ENCODE measurements around the gene ZNF682. TPM values are rescaled to one million over a fixed set of nuclear protein-coding genes. Genes with fewer than 3 reads are reported as not detected.
"Not testable (repeated sequence)": the region's sequence is repeated elsewhere in the genome, so short reads cannot be mapped to it uniquely, and the experiment has no call there.

ZNF682 gene
- total RNA-seq, 2 donors from 2014 or later = 28.5 to 29.3 TPM

DNA sequence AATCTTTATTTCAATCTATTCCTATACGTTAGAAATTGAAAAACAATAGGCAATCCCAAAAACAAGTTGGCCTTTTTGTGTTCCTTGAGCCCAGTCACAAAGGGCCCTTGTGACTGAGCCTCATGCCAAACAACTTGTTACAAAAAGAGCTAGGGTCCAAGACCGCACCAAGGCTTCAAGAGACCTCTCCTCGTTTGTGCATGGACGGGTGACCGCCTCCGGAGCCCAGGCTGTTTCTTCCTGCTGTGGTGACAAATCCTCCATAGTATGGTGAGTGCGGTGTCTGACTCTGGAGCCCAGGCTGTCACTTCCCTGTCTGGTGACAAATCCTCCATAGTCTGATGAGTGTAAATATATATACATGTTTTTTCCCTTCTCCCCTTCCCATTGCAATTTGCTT, 74.9 kb downstream of the ZNF682 start:
- Histone ChIP-seq H3K4me3 (ENCODE audit: low read length) (no peak overlapping the region), H3K9ac (ENCODE audit: extremely low read depth, low read length, poor library complexity, severe bottlenecking) (no peak overlapping the region), H3K27ac (ENCODE audit: low read depth, low read length) (no peak overlapping the region), H3K36me3 (ENCODE audit: control insufficient read depth, insufficient read depth, low read length) (no peaks in the 10 kb centered on the region), H3K4me1 (ENCODE audit: control insufficient read depth, insufficient read depth, low read length) (no peaks in the 10 kb centered on the region), H3K9me3 (ENCODE audit: control insufficient read depth, low read length) (peaks cover 69% of the 10 kb centered on the region), H3K27me3 (ENCODE audit: control insufficient read depth, insufficient read depth, low read length, poor library complexity, severe bottlenecking) (no peaks in the 10 kb centered on the region)
- peaks cover 2% of the 10 kb centered on the region for H3K36me3 Mint-ChIP-seq (ENCODE audit: low read depth)
- no peaks in the 10 kb centered on the region for H3K27me3 Mint-ChIP-seq (ENCODE audit: insufficient read depth)
- H3K9me3 Mint-ChIP-seq = peaks cover 74% of the 10 kb centered on the region
- 77 to 79% methylated on average over 1 to 7 of the region's 7 CpGs for WGBS, 2 experiments (ENCODE audit: insufficient coverage in 1 of 2, insufficient read length in 1 of 2)
- H3K4me1 Mint-ChIP-seq = peaks cover 5% of the 10 kb centered on the region
- DNase-seq = no peak
- no peak overlapping the region for H3K4me3 Mint-ChIP-seq
- H3K27ac Mint-ChIP-seq = no peak overlapping the region
- TF ChIP-seq, protein P1, sequence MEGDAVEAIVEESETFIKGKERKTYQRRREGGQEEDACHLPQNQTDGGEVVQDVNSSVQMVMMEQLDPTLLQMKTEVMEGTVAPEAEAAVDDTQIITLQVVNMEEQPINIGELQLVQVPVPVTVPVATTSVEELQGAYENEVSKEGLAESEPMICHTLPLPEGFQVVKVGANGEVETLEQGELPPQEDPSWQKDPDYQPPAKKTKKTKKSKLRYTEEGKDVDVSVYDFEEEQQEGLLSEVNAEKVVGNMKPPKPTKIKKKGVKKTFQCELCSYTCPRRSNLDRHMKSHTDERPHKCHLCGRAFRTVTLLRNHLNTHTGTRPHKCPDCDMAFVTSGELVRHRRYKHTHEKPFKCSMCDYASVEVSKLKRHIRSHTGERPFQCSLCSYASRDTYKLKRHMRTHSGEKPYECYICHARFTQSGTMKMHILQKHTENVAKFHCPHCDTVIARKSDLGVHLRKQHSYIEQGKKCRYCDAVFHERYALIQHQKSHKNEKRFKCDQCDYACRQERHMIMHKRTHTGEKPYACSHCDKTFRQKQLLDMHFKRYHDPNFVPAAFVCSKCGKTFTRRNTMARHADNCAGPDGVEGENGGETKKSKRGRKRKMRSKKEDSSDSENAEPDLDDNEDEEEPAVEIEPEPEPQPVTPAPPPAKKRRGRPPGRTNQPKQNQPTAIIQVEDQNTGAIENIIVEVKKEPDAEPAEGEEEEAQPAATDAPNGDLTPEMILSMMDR (conservative IDR thresholded peaks at IDR 0.05) = no peak

DNA sequence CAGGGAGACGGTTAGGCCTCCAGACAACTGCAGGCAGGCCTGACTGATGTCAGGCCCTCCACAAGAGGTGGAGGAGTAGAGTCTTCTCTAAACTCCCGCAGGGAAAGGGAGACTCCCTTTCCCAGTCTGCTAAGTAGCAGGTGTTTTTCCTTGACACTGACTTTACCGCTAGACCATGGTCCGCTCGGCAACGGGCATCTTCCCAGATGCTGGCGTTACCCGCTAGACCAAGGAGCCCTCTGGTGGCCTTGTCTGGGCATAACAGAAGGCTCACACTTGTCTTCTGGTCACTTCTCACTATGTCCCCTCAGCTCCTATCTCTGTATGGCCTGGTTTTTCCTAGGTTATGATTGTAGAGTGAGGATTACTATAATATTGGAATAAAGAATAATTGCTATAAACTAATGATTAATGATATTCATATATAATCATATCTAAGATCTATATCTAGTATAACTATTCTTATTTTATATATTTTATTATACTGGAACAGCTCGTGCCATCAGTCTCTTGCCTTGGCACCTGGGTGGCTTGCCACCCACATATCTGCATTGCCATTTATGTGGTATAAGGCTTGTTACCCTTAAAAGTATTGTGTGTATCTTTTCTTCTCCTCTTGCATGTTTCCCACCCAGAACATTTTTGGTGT, 80.0 kb downstream of the ZNF682 start:
- H3K36me3 Mint-ChIP-seq (ENCODE audit: low read depth); H3K27me3 ChIP-seq (ENCODE audit: control insufficient read depth, insufficient read depth, low read length, poor library complexity, severe bottlenecking); H3K27ac Mint-ChIP-seq; H3K4me3 ChIP-seq (ENCODE audit: low read length); H3K27ac ChIP-seq (ENCODE audit: low read depth, low read length); H3K9ac ChIP-seq (ENCODE audit: extremely low read depth, low read length, poor library complexity, severe bottlenecking); H3K4me1 Mint-ChIP-seq; H3K4me1 ChIP-seq (ENCODE audit: control insufficient read depth, insufficient read depth, low read length); H3K36me3 ChIP-seq (ENCODE audit: control insufficient read depth, insufficient read depth, low read length); H3K4me3 Mint-ChIP-seq; H3K27me3 Mint-ChIP-seq (ENCODE audit: insufficient read depth): not testable (repeated sequence)
- H3K9me3 ChIP-seq (ENCODE audit: control insufficient read depth, low read length) = peaks cover 25% of the 10 kb centered on the region
- WGBS, 2 experiments (ENCODE audit: insufficient coverage in 1 of 2, insufficient read length in 1 of 2) = 26% methylated on average over 8 of the region's 9 CpGs; no CpG with 5 or more reads in 1 of the 2 experiments
- DNase-seq = peak; percentile 90
- H3K9me3 Mint-ChIP-seq = peaks cover 29% of the 10 kb centered on the region
- TF ChIP-seq, protein P1 (conservative IDR thresholded peaks at IDR 0.05) = peak; percentile 88

GRCh38 chr19:19957766-19958165, 81.5 kb downstream of the ZNF682 start:
- DNase-seq; H3K27me3 ChIP-seq (ENCODE audit: control insufficient read depth, insufficient read depth, low read length, poor library complexity, severe bottlenecking); H3K36me3 ChIP-seq (ENCODE audit: control insufficient read depth, insufficient read depth, low read length); H3K4me1 ChIP-seq (ENCODE audit: control insufficient read depth, insufficient read depth, low read length); H3K27ac Mint-ChIP-seq; H3K4me3 Mint-ChIP-seq; H3K27ac ChIP-seq (ENCODE audit: low read depth, low read length); H3K36me3 Mint-ChIP-seq (ENCODE audit: low read depth); H3K27me3 Mint-ChIP-seq (ENCODE audit: insufficient read depth); H3K4me1 Mint-ChIP-seq; H3K9ac ChIP-seq (ENCODE audit: extremely low read depth, low read length, poor library complexity, severe bottlenecking); H3K4me3 ChIP-seq (ENCODE audit: low read length): not testable (repeated sequence)
- peaks cover 27% of the 10 kb centered on the region for H3K9me3 Mint-ChIP-seq
- WGBS, 2 experiments (ENCODE audit: insufficient coverage in 1 of 2, insufficient read length in 1 of 2) = 95 to 96% methylated on average over 7 to 8 of the region's 8 CpGs
- peaks cover 24% of the 10 kb centered on the region for H3K9me3 ChIP-seq (ENCODE audit: control insufficient read depth, low read length)
